Breast epithelium (tissue), 3 donors: Measurements from ENCODE around the gene RBMY1B.
"Not testable (repeated sequence)": the region's sequence is repeated elsewhere in the genome, so short reads cannot be mapped to it uniquely, and the experiment has no call there.

Experiments used
- CTCF ChIP-seq, 3 donors: fragments of 450-650 bp; IDR thresholded peaks; one replicate each; pipeline ENCODE4 v1.5.1; 2016 to 2017; ENCODE audit warnings: antibody characterized with exemption in 3 of 3, mild to moderate bottlenecking in 3 of 3, moderate library complexity in 3 of 3
- POLR2A ChIP-seq: fragments of 450-650 bp; IDR thresholded peaks from one replicate; pipeline ENCODE4 v1.6.1; 2016; ENCODE audit warnings: antibody characterized with exemption, mild to moderate bottlenecking, moderate library complexity
- POLR2AphosphoS5 ChIP-seq, 3 donors: sonication (generic); formaldehyde crosslinking; IDR thresholded peaks; one replicate each; pipeline ENCODE4 v1.6.1; 2017; ENCODE audit warnings: antibody characterized with exemption in 3 of 3

GRCh38 chrY:21462915-21463314 is 48.2 kb upstream of the RBMY1B start:
- not testable (repeated sequence) for TF ChIP-seq CTCF (IDR thresholded peaks at IDR 0.05); POLR2A; POLR2AphosphoS5 (IDR thresholded peaks at IDR 0.05)
